Ascending aorta (tissue), 2 donors: Measurements from ENCODE around the gene NCCRP1. TPM values are rescaled to one million over a fixed set of nuclear protein-coding genes. Genes with fewer than 3 reads are reported as not detected.

Source experiments
- DNase-seq, 2 donors: peaks; one replicate each; pipeline ENCODE4 v3.0.0-alpha.2; 2019; ENCODE audit warnings: low spot score in 2 of 2
- H3K27ac ChIP-seq, 2 donors: fragments of 200-600 bp; sonication (generic); one replicate each; pipeline ENCODE4 v1.5.1; 2016 to 2017; ENCODE audit warnings: mild to moderate bottlenecking in 1 of 2
- H3K27me3 ChIP-seq: fragments of 200-600 bp; sonication (generic); one replicate; pipeline ENCODE4 v1.5.1; 2017
- H3K36me3 ChIP-seq, 2 donors: fragments of 200-600 bp; sonication (generic); one replicate each; pipeline ENCODE4 v1.5.1; 2016
- H3K4me1 ChIP-seq, 2 donors: fragments of 200-600 bp; sonication (generic); one replicate each; pipeline ENCODE4 v1.5.1; 2016 to 2017; ENCODE audit warnings: mild to moderate bottlenecking in 1 of 2
- H3K4me3 ChIP-seq, 2 donors: fragments of 200-600 bp; sonication (generic); one replicate each; pipeline ENCODE4 v1.5.1; 2016 to 2017; ENCODE audit warnings: mild to moderate bottlenecking in 1 of 2
- H3K9me3 ChIP-seq, 2 donors: fragments of 200-600 bp; sonication (generic); one replicate each; pipeline ENCODE4 v1.5.1; 2016
- CTCF ChIP-seq, 3 experiments: fragments of 200-600 bp in 2 of 3; fragments of 450-650 bp in 1 of 3; sonication (generic) in 2 of 3; IDR thresholded peaks; one replicate each; pipeline ENCODE4 v1.5.1; 2016 to 2019; ENCODE audit warnings: antibody characterized with exemption in 3 of 3, mild to moderate bottlenecking in 1 of 3, moderate library complexity in 1 of 3
- intact Hi-C: fragments of 100-400 bp; cut with DNase I; formaldehyde crosslinking; loops from one replicate; pipeline ENCODE4 v1.15.1; 2023
- total RNA-seq: library from RNA; depleted of rRNA; stranded (reverse); fragments of >200 nt; gene quantifications from one replicate; pipeline ENCODE4 v1.1.0, GENCODE V29; 2016

NCCRP1 gene
- total RNA-seq, 1 donor from 2014 or later = not detected

- no peak overlapping the region for H3K4me3 ChIP-seq
- DNase-seq = no peak
- H3K27ac ChIP-seq = peak overlapping the region; percentile 50 to 60
- no peaks in the 10 kb centered on the region for H3K9me3 ChIP-seq
- intact Hi-C loops = no loop called here
- no peak for TF ChIP-seq CTCF (IDR thresholded peaks at IDR 0.05)
- H3K4me1 ChIP-seq = peaks cover 6 to 33% of the 10 kb centered on the region in 2 donors
- H3K27me3 ChIP-seq = no peaks in the 10 kb centered on the region
- H3K36me3 ChIP-seq = no peaks in the 10 kb centered on the region
These were observed 35.7 kb upstream of the NCCRP1 start for GRCh38 chr19:39160889-39161672.

GRCh38 chr19:39162441-39163043, 34.2 kb upstream of the NCCRP1 start:
- no peaks in the 10 kb centered on the region for H3K36me3 ChIP-seq
- H3K4me3 ChIP-seq = no peak overlapping the region
- DNase-seq = no peak
- no peak for TF ChIP-seq CTCF (IDR thresholded peaks at IDR 0.05)
- H3K9me3 ChIP-seq = no peaks in the 10 kb centered on the region
- intact Hi-C loops = no loop called here
- no peaks in the 10 kb centered on the region for H3K27me3 ChIP-seq
- no peak overlapping the region for H3K27ac ChIP-seq
- peaks cover 6 to 31% of the 10 kb centered on the region in 2 donors for H3K4me1 ChIP-seq

- no peaks in the 10 kb centered on the region for H3K36me3 ChIP-seq
- no peak overlapping the region for H3K4me3 ChIP-seq
- no peak for DNase-seq
- H3K4me1 ChIP-seq = peaks cover 6 to 24% of the 10 kb centered on the region in 2 donors
- intact Hi-C loops = no loop called here
- H3K27me3 ChIP-seq = no peaks in the 10 kb centered on the region
- H3K9me3 ChIP-seq = no peaks in the 10 kb centered on the region
- no peak overlapping the region for H3K27ac ChIP-seq
- TF ChIP-seq CTCF (IDR thresholded peaks at IDR 0.05) = no peak
These were observed 33.1 kb upstream of the NCCRP1 start for GRCh38 chr19:39163621-39164020.

- Histone ChIP-seq H3K9me3 (no peaks in the 10 kb centered on the region), H3K27me3 (no peaks in the 10 kb centered on the region), H3K36me3 (peaks cover 0 to under 1% of the 10 kb centered on the region in 2 donors), H3K4me3 (no peak overlapping the region), H3K4me1 (peaks cover 6 to 24% of the 10 kb centered on the region in 2 donors), H3K27ac (no peak overlapping the region)
- DNase-seq = no peak
- intact Hi-C loops = no loop called here
- no peak for TF ChIP-seq CTCF (IDR thresholded peaks at IDR 0.05)
These were observed 32.5 kb upstream of the NCCRP1 start for GRCh38 chr19:39164289-39164688.

- Histone ChIP-seq H3K4me1 (peaks cover 0 to 18% of the 10 kb centered on the region in 2 donors), H3K27ac (no peak overlapping the region), H3K36me3 (peaks cover 0 to 14% of the 10 kb centered on the region in 2 donors), H3K27me3 (no peaks in the 10 kb centered on the region), H3K4me3 (no peak overlapping the region), H3K9me3 (no peaks in the 10 kb centered on the region)
- no peak for DNase-seq
- no peak for TF ChIP-seq CTCF (IDR thresholded peaks at IDR 0.05)
- intact Hi-C loops = no loop called here
These were observed 30.9 kb upstream of the NCCRP1 start for GRCh38 chr19:39165857-39166256.
